Breast epithelium (tissue), 4 donors: ENCODE results near the gene DNAJC10. TPM values are rescaled to one million over a fixed set of nuclear protein-coding genes. Genes with fewer than 3 reads are reported as not detected.
"Not testable (repeated sequence)": the region's sequence is repeated elsewhere in the genome, so short reads cannot be mapped to it uniquely, and the experiment has no call there.

Experiments used
- DNase-seq, 2 donors: peaks; one replicate each; pipeline ENCODE4 v3.0.0-alpha.2; 2019; ENCODE audit warnings: low spot score in 2 of 2
- H3K27ac ChIP-seq, 2 donors: fragments of 200-600 bp; sonication (generic) in 1 of 2; one replicate each; pipeline ENCODE4 v1.5.1; 2016 to 2019; ENCODE audit warnings: mild to moderate bottlenecking in 1 of 2
- H3K27me3 ChIP-seq, 2 donors: fragments of 200-600 bp; sonication (generic) in 1 of 2; one replicate each; pipeline versions ENCODE4 v1.5.1 to v1.6.0; 2017 to 2019; ENCODE audit warnings: control low read depth in 1 of 2, mild to moderate bottlenecking in 1 of 2
- H3K36me3 ChIP-seq: fragments of 200-600 bp; one replicate; pipeline ENCODE4 v1.5.1; 2019
- H3K4me1 ChIP-seq, 2 donors: fragments of 200-600 bp; sonication (generic); one replicate each; pipeline ENCODE4 v1.5.1; 2016 to 2019; ENCODE audit warnings: control low read depth in 1 of 2
- H3K4me3 ChIP-seq, 3 donors: fragments of 200-600 bp; sonication (generic); 1 replicate in 2 of 3; 2 replicates in 1 of 3; pipeline ENCODE4 v1.5.1; 2016 to 2019; ENCODE audit warnings: mild to moderate bottlenecking in 3 of 3, moderate library complexity in 2 of 3
- H3K9me3 ChIP-seq, 2 donors: fragments of 200-600 bp; sonication (generic) in 1 of 2; one replicate each; pipeline ENCODE4 v1.5.1; 2016 to 2019; ENCODE audit warnings: control low read depth in 1 of 2
- CTCF ChIP-seq, 3 donors: fragments of 450-650 bp; IDR thresholded peaks; one replicate each; pipeline ENCODE4 v1.5.1; 2016 to 2017; ENCODE audit warnings: antibody characterized with exemption in 3 of 3, mild to moderate bottlenecking in 3 of 3, moderate library complexity in 3 of 3
- POLR2A ChIP-seq: fragments of 450-650 bp; IDR thresholded peaks from one replicate; pipeline ENCODE4 v1.6.1; 2016; ENCODE audit warnings: antibody characterized with exemption, mild to moderate bottlenecking, moderate library complexity
- POLR2AphosphoS5 ChIP-seq, 3 donors: sonication (generic); formaldehyde crosslinking; IDR thresholded peaks; one replicate each; pipeline ENCODE4 v1.6.1; 2017; ENCODE audit warnings: antibody characterized with exemption in 3 of 3
- intact Hi-C: fragments of 100-400 bp; cut with DNase I; formaldehyde crosslinking; loops from one replicate; pipeline ENCODE4 v1.15.1; 2023; ENCODE audit warnings: low total_unique reads
- total RNA-seq, 3 donors: library from RNA; depleted of rRNA; stranded (reverse); fragments of >200 nt; gene quantifications; one replicate each; pipeline ENCODE4 v1.1.0, GENCODE V29; 2016

DNAJC10 gene
- total RNA-seq, 3 donors from 2014 or later = 41.8 to 57.5 (median 53.7) TPM

GRCh38 chr2:182732736-182733135, 16.7 kb downstream of the DNAJC10 start:
- intact Hi-C loops = no loop called here
- TF ChIP-seq CTCF (IDR thresholded peaks at IDR 0.05) = no peak
- TF ChIP-seq POLR2AphosphoS5 (IDR thresholded peaks at IDR 0.05) = no peak
- no peak for TF ChIP-seq POLR2A
- H3K36me3 ChIP-seq = no peaks in the 10 kb centered on the region
- no peak overlapping the region for H3K27ac ChIP-seq
- no peaks in the 10 kb centered on the region for H3K27me3 ChIP-seq
- no peaks in the 10 kb centered on the region for H3K9me3 ChIP-seq
- DNase-seq = no peak
- H3K4me1 ChIP-seq = no peaks in the 10 kb centered on the region
- no peak overlapping the region for H3K4me3 ChIP-seq

GRCh38 chr2:182733572-182733971, 17.5 kb downstream of the DNAJC10 start:
- Histone ChIP-seq H3K36me3 (no peaks in the 10 kb centered on the region), H3K9me3 (no peaks in the 10 kb centered on the region), H3K4me1 (no peaks in the 10 kb centered on the region), H3K27ac (no peak overlapping the region), H3K27me3 (no peaks in the 10 kb centered on the region), H3K4me3 (no peak overlapping the region)
- TF ChIP-seq POLR2A (no peak), CTCF (IDR thresholded peaks at IDR 0.05) (no peak), POLR2AphosphoS5 (IDR thresholded peaks at IDR 0.05) (no peak)
- intact Hi-C loops = no loop called here
- no peak for DNase-seq

GRCh38 chr2:182736856-182737255, 20.8 kb downstream of the DNAJC10 start:
- H3K27ac ChIP-seq, H3K36me3 ChIP-seq, H3K9me3 ChIP-seq, H3K4me3 ChIP-seq, H3K27me3 ChIP-seq, DNase-seq, intact Hi-C loops, H3K4me1 ChIP-seq: not testable (repeated sequence)

GRCh38 chr2:182740701-182741100, 24.6 kb downstream of the DNAJC10 start:
- no peak overlapping the region for H3K27ac ChIP-seq
- no peak for DNase-seq
- H3K4me1 ChIP-seq = no peaks in the 10 kb centered on the region
- intact Hi-C loops = loop anchor here (10.0 kb wide), 1 partner anchor 124 kb away; the partner anchor contains the start of gene FRZB
- no peaks in the 10 kb centered on the region for H3K9me3 ChIP-seq
- TF ChIP-seq CTCF (IDR thresholded peaks at IDR 0.05) = no peak
- no peak for TF ChIP-seq POLR2A
- no peak for TF ChIP-seq POLR2AphosphoS5 (IDR thresholded peaks at IDR 0.05)
- H3K27me3 ChIP-seq = no peaks in the 10 kb centered on the region
- H3K36me3 ChIP-seq = peaks cover 17% of the 10 kb centered on the region
- no peak overlapping the region for H3K4me3 ChIP-seq

- no peak for DNase-seq
- no peaks in the 10 kb centered on the region for H3K9me3 ChIP-seq
- H3K27me3 ChIP-seq = no peaks in the 10 kb centered on the region
- H3K4me1 ChIP-seq = no peaks in the 10 kb centered on the region
- no peak for TF ChIP-seq POLR2A
- no peak for TF ChIP-seq CTCF (IDR thresholded peaks at IDR 0.05)
- TF ChIP-seq POLR2AphosphoS5 (IDR thresholded peaks at IDR 0.05) = no peak
- intact Hi-C loops = loop anchor here (10.0 kb wide), 1 partner anchor 123 kb away; the partner anchor contains the start of gene FRZB
- H3K4me3 ChIP-seq = no peak overlapping the region
- H3K27ac ChIP-seq = no peak overlapping the region
- H3K36me3 ChIP-seq = peaks cover 17% of the 10 kb centered on the region
Measured at GRCh38 chr2:182741620-182742019, 25.6 kb downstream of the DNAJC10 start.

- no peak for DNase-seq
- Histone ChIP-seq H3K4me1 (no peaks in the 10 kb centered on the region), H3K27me3 (no peaks in the 10 kb centered on the region), H3K36me3 (peaks cover 13% of the 10 kb centered on the region), H3K9me3 (no peaks in the 10 kb centered on the region), H3K4me3 (no peak overlapping the region), H3K27ac (no peak overlapping the region)
- no peak for TF ChIP-seq POLR2AphosphoS5 (IDR thresholded peaks at IDR 0.05)
- no peak for TF ChIP-seq POLR2A
- TF ChIP-seq CTCF (IDR thresholded peaks at IDR 0.05) = no peak
- intact Hi-C loops = loop anchor here (10.0 kb wide), 1 partner anchor 120 kb away; the partner anchor contains the start of gene FRZB
Measured at GRCh38 chr2:182744490-182744889, 28.4 kb downstream of the DNAJC10 start.
